NK-92 (cell line): ENCODE data around the gene TMPRSS7.

Experiments
- DNase-seq: peaks from one replicate; lab custom pipeline; 2025; ENCODE audit not compliant: unreplicated experiment; lab: John Stamatoyannopoulos, UW

TMPRSS7 gene

GRCh38 chr3:112126511-112126911, 92.0 kb downstream of the TMPRSS7 start:
- DNase-seq = no peak

- DNase-seq = no peak
Observed at GRCh38 chr3:112127522-112128494, 93.3 kb downstream of the TMPRSS7 start.

DNA sequence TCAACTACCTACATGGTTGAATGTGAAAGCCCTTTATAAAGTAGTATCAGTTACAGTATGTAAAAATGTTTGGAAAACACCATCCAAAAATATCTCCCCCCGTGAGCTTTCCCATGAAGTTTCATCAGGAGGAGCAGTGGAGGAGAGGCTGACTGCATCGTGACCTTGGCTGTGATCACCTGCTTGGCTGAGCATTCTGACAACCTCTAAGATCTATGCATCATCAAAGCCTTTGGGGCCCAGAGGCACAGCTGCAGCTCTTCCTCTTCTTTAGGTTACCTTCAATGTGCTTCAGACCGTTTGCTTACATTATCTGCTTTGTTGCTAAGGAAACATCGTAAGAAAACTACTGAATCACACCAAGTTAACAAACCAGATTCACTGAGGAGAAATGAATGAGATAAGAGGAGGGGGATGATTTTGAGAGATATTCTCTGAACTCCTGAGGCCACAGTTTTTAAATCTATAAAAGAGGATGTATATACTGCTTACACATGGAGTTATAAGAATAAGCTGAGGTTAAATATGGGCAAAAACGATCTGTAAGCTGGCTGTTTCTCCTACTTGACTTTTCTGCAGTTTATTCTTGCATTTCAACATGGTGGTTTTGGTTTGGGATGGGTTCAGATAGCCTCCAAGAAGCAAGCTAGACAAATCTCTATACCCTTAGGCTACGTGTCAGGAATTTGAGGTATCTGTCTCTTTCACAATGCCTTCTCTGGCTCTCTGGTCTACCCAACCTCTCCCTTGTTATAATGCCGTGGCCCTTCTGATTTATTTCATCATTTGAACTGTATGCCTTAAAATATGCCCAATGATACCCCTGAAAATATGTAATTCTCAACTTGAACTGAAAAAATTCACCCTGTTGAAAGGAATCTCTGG, 94.5 kb downstream of the TMPRSS7 start:
- no peak for DNase-seq

GRCh38 chr3:112129925-112130637, 95.5 kb downstream of the TMPRSS7 start:
- DNase-seq = no peak

- DNase-seq = no peak
Observed at GRCh38 chr3:112130638-112130993, 96.1 kb downstream of the TMPRSS7 start.
